ENCODE measurements around the gene SNRPB2.

Gene SNRPB2

GRCh38 chr20:16777126-16777525 is 47.3 kb downstream of the SNRPB2 start:
- H3K4me3 ChIP-seq (ENCODE audit: severe bottlenecking), result no peak overlapping the region
- H3K9me3 ChIP-seq (ENCODE audit: severe bottlenecking), result no peaks in the 10 kb centered on the region
- no peak for DNase-seq (ENCODE audit: low spot score)
- H3K27ac ChIP-seq (ENCODE audit: poor library complexity, severe bottlenecking), result no peak overlapping the region
- no peaks in the 10 kb centered on the region for H3K36me3 ChIP-seq (ENCODE audit: low read depth)
- H3K27me3 ChIP-seq (ENCODE audit: insufficient read depth, poor library complexity, severe bottlenecking), result no peaks in the 10 kb centered on the region
- no peak for ATAC-seq (ENCODE audit: low read depth)
- TF ChIP-seq CTCF (IDR thresholded peaks at IDR 0.05; ENCODE audit: poor library complexity, severe bottlenecking), result no peak
- no peaks in the 10 kb centered on the region for H3K4me1 ChIP-seq (ENCODE audit: insufficient read depth, poor library complexity, severe bottlenecking)

DNA sequence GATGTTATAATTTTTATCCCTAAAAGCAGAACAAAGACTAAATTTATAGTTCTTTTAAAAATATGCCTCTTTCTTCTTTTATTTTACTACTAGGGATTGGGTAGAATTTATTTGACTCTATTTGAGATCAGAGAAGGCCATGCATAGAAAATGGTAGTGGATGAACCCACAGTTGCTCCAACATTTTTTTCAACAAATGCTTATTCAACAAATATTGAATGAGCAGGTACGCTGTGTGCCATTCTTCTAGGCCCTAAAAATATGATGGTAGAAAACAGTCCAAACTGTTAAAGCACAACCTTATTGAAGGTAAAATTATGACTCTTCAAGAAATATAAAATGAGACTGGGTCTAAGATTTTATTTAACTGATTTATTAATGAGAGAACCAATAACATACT is 48.3 kb downstream of the SNRPB2 start:
- no peak overlapping the region for H3K4me3 ChIP-seq (ENCODE audit: severe bottlenecking)
- H3K4me1 ChIP-seq (ENCODE audit: insufficient read depth, poor library complexity, severe bottlenecking), result no peaks in the 10 kb centered on the region
- no peaks in the 10 kb centered on the region for H3K27me3 ChIP-seq (ENCODE audit: insufficient read depth, poor library complexity, severe bottlenecking)
- ATAC-seq (ENCODE audit: low read depth) (no peak), DNase-seq (ENCODE audit: low spot score) (no peak)
- H3K36me3 ChIP-seq (ENCODE audit: low read depth), result no peaks in the 10 kb centered on the region
- H3K27ac ChIP-seq (ENCODE audit: poor library complexity, severe bottlenecking), result no peak overlapping the region
- no peak for TF ChIP-seq CTCF (IDR thresholded peaks at IDR 0.05; ENCODE audit: poor library complexity, severe bottlenecking)
- H3K9me3 ChIP-seq (ENCODE audit: severe bottlenecking), result no peaks in the 10 kb centered on the region

DNA sequence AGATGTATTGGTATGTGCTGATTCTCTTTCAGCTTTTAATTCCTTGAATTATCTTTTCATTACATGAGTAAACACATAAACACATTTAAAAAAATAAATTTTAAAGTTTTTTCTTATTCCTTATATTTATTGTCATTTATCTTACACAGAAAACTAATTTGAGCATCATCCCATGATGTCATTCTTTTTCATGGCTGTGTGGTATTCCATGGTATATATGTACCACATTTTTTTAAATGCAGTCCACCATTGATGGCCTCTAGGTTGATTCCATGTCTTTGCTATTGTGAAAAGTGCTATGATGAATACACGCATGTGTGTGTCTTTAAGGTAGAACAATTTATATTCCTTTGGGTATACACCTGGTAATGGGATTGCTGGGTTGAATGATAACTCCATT is 51.7 kb downstream of the SNRPB2 start:
- Histone ChIP-seq H3K9me3 (ENCODE audit: severe bottlenecking) (no peaks in the 10 kb centered on the region), H3K4me3 (ENCODE audit: severe bottlenecking) (no peak overlapping the region), H3K36me3 (ENCODE audit: low read depth) (no peaks in the 10 kb centered on the region), H3K4me1 (ENCODE audit: insufficient read depth, poor library complexity, severe bottlenecking) (no peaks in the 10 kb centered on the region), H3K27ac (ENCODE audit: poor library complexity, severe bottlenecking) (no peak overlapping the region), H3K27me3 (ENCODE audit: insufficient read depth, poor library complexity, severe bottlenecking) (peaks cover 3% of the 10 kb centered on the region)
- no peak for TF ChIP-seq CTCF (IDR thresholded peaks at IDR 0.05; ENCODE audit: poor library complexity, severe bottlenecking)
- no peak for ATAC-seq (ENCODE audit: low read depth)
- no peak for DNase-seq (ENCODE audit: low spot score)

GRCh38 chr20:16785226-16785625 is 55.4 kb downstream of the SNRPB2 start:
- ATAC-seq (ENCODE audit: low read depth) (no peak), DNase-seq (ENCODE audit: low spot score) (no peak)
- no peaks in the 10 kb centered on the region for H3K36me3 ChIP-seq (ENCODE audit: low read depth)
- no peak overlapping the region for H3K4me3 ChIP-seq (ENCODE audit: severe bottlenecking)
- H3K4me1 ChIP-seq (ENCODE audit: insufficient read depth, poor library complexity, severe bottlenecking), result no peaks in the 10 kb centered on the region
- peaks cover 7% of the 10 kb centered on the region for H3K27me3 ChIP-seq (ENCODE audit: insufficient read depth, poor library complexity, severe bottlenecking)
- H3K27ac ChIP-seq (ENCODE audit: poor library complexity, severe bottlenecking), result no peak overlapping the region
- no peak for TF ChIP-seq CTCF (IDR thresholded peaks at IDR 0.05; ENCODE audit: poor library complexity, severe bottlenecking)
- H3K9me3 ChIP-seq (ENCODE audit: severe bottlenecking), result no peaks in the 10 kb centered on the region

Measured in RWPE2 (cell line).